HCT116 (cell line): ENCODE measurements around the gene PSRC1. TPM values are rescaled to one million over a fixed set of nuclear protein-coding genes. Genes with fewer than 3 reads are reported as not detected.

Experiments
- ATAC-seq: fragments of 200-7000 bp; cut with Tn5 transposase; 2 replicates; pipeline ENCODE4 v1.9.1; 2020; ENCODE audit warnings: mild to moderate bottlenecking, moderate library complexity
- BruUV-seq: library from RNA; stranded (reverse); fragments of 400-500 nt; replicated peaks from 2 replicates; lab custom pipeline; 2021; lab: Mats Ljungman, UMichigan
- CTCF ChIA-PET: fragments of 300-600 bp; sonication (Branson Sonifier 250); formaldehyde crosslinking; loops from one replicate; lab custom pipeline; 2021; ENCODE audit warnings: antibody characterized with exemption; lab: Charles Lee
- POLR2A ChIA-PET: fragments of 300-600, 350-600 bp; sonication (Branson Sonifier 250); formaldehyde crosslinking; loops from one replicate; lab custom pipeline; 2021; ENCODE audit warnings: antibody characterized with exemption; lab: Charles Lee
- RAD21 ChIA-PET, 2 experiments: fragments of 300-600 bp; sonication (Branson Sonifier 250); formaldehyde crosslinking; loops; one replicate each; lab custom pipeline; 2023; ENCODE audit warnings: low total read pairs in 2 of 2; ENCODE audit not compliant: uncharacterized antibody in 2 of 2, unreplicated experiment in 2 of 2, low non-redundant PET in 1 of 2; lab: Charles Lee
- DNase-seq: peaks from one replicate; pipeline ENCODE4 v3.0.0-alpha.2; 2010; ENCODE audit warnings: low read depth, low spot score
- H2AFZ ChIP-seq: fragments of 200-600 bp; shearing (Covaris generic), sonication (generic); 2 replicates; pipeline ENCODE4 v1.6.1; 2017; ENCODE audit warnings: low read depth, mixed run types, mixed read lengths, antibody characterized with exemption, low read length; ENCODE audit not compliant: poor library complexity, severe bottlenecking
- H3K27ac ChIP-seq: 2 replicates; pipeline ENCODE4 v1.5.1; 2012; ENCODE audit warnings: low read depth, low read length
- H3K27me3 ChIP-seq: fragments of 200-600 bp; sonication (generic); 2 replicates; pipeline ENCODE4 v1.6.1; 2016; ENCODE audit warnings: mixed run types, low read length, mixed read lengths; ENCODE audit not compliant: insufficient read depth
- H3K36me3 ChIP-seq, 2 experiments: fragments of 200-500 bp in 1 of 2; fragments of 200-600 bp in 1 of 2; sonication (Bioruptor generic) in 1 of 2; sonication (generic) in 1 of 2; 2 replicates each; pipeline versions ENCODE4 v1.5.1 to v1.6.1; 2014 to 2016; ENCODE audit warnings: low read length in 2 of 2, inconsistent platforms in 1 of 2, mixed read lengths in 1 of 2, mixed run types in 1 of 2; ENCODE audit not compliant: insufficient read depth in 2 of 2, control insufficient read depth in 1 of 2
- H3K4me1 ChIP-seq, 2 experiments: fragments of 200-600 bp in 1 of 2; sonication (generic) in 1 of 2; 2 replicates each; pipeline versions ENCODE4 v1.5.1 to v1.6.1; 2012 to 2017; ENCODE audit warnings: low read length in 2 of 2, inconsistent platforms in 1 of 2, mild to moderate bottlenecking in 1 of 2, mixed read lengths in 1 of 2, mixed run types in 1 of 2, moderate library complexity in 1 of 2; ENCODE audit not compliant: insufficient read depth in 2 of 2, control insufficient read depth in 1 of 2
- H3K4me2 ChIP-seq: fragments of 200-600 bp; sonication (generic); 2 replicates; pipeline ENCODE4 v1.6.1; 2017; ENCODE audit warnings: mixed run types, low read length, mixed read lengths
- H3K4me3 ChIP-seq, 2 experiments: fragments of 200-600 bp in 1 of 2; sonication (generic) in 1 of 2; replicated peaks in 1 of 2; 2 replicates each; pipeline ENCODE4 v1.5.1; 2011 to 2016; ENCODE audit warnings: low read length in 2 of 2, control low read depth in 1 of 2, low read depth in 1 of 2, mild to moderate bottlenecking in 1 of 2, mixed read lengths in 1 of 2, mixed run types in 1 of 2
- H3K79me2 ChIP-seq: fragments of 200-600 bp; sonication (generic); 2 replicates; pipeline ENCODE4 v1.6.1; 2017; ENCODE audit warnings: mild to moderate bottlenecking, mixed run types, low read length, moderate library complexity, mixed read lengths; ENCODE audit not compliant: insufficient read depth
- H3K9ac ChIP-seq: fragments of 200-600 bp; sonication (generic); 2 replicates; pipeline ENCODE4 v1.6.1; 2016; ENCODE audit warnings: low read length, mixed read lengths
- H3K9me2 ChIP-seq: fragments of 200-600 bp; sonication (generic), shearing (Covaris generic); 2 replicates; pipeline ENCODE4 v1.6.1; 2017; ENCODE audit warnings: mixed run types, mild to moderate bottlenecking, moderate library complexity; ENCODE audit not compliant: insufficient read depth
- H3K9me3 ChIP-seq, 2 experiments: fragments of 200-500 bp in 1 of 2; fragments of 200-600 bp in 1 of 2; sonication (Bioruptor generic) in 1 of 2; sonication (generic) in 1 of 2; 2 replicates each; pipeline ENCODE4 v1.6.1; 2014 to 2017; ENCODE audit warnings: low read length in 2 of 2, mixed read lengths in 2 of 2, inconsistent platforms in 1 of 2, low read depth in 1 of 2, mild to moderate bottlenecking in 1 of 2, mixed run types in 1 of 2, moderate library complexity in 1 of 2; ENCODE audit not compliant: control insufficient read depth in 1 of 2, insufficient read depth in 1 of 2
- H4K20me1 ChIP-seq: fragments of 200-600 bp; sonication (generic), shearing (Covaris generic); 2 replicates; pipeline ENCODE4 v1.6.1; 2017; ENCODE audit warnings: mixed run types, mild to moderate bottlenecking, moderate library complexity; ENCODE audit not compliant: insufficient read depth
- CBX3 ChIP-seq: IDR thresholded peaks from 2 replicates; pipeline ENCODE4 v1.6.1; 2012; ENCODE audit warnings: low read depth
- EGR1 ChIP-seq: IDR thresholded peaks from 2 replicates; pipeline ENCODE4 v1.6.1; 2012; ENCODE audit warnings: low read depth
- ELF1 ChIP-seq: IDR thresholded peaks from 2 replicates; pipeline ENCODE4 v1.6.1; 2012; ENCODE audit warnings: low read depth, borderline replicate concordance
- FOSL1 ChIP-seq: IDR thresholded peaks from 2 replicates; pipeline ENCODE4 v1.6.1; 2012; ENCODE audit warnings: low read depth
- RAD21 ChIP-seq: IDR thresholded peaks from 2 replicates; pipeline ENCODE4 v1.6.1; 2012; ENCODE audit warnings: low read depth, mild to moderate bottlenecking
- ZNF274 ChIP-seq: fragments of 200-500 bp; sonication (Bioruptor generic); IDR thresholded peaks from 2 replicates; pipeline ENCODE4 v1.6.1; 2014; ENCODE audit warnings: mild to moderate bottlenecking, low read depth, low read length, inconsistent platforms
- intact Hi-C: fragments of 100-400 bp; cut with micrococcal nuclease; formaldehyde crosslinking; loops from 2 replicates; pipeline ENCODE4 v1.10.0; 2022
- total RNA-seq: library from RNA; stranded (reverse); gene quantifications from one replicate; pipeline ENCODE4 v1.2.1, GENCODE V29; 2021; ENCODE audit not compliant: unreplicated experiment
- TF ChIP-seq, protein P1 (sequence below): IDR thresholded peaks from 2 replicates; pipeline ENCODE4 v1.6.1; 2012; ENCODE audit warnings: low read depth
- TF ChIP-seq, protein P2 (sequence below): IDR thresholded peaks from 2 replicates; pipeline ENCODE4 v1.6.1; 2011; ENCODE audit warnings: mild to moderate bottlenecking, low read length, moderate library complexity; ENCODE audit not compliant: insufficient replicate concordance; ENCODE audit errors: extremely low read depth

Gene PSRC1
- total RNA-seq, 1 experiment from 2014 or later = 44.8 TPM

DNA sequence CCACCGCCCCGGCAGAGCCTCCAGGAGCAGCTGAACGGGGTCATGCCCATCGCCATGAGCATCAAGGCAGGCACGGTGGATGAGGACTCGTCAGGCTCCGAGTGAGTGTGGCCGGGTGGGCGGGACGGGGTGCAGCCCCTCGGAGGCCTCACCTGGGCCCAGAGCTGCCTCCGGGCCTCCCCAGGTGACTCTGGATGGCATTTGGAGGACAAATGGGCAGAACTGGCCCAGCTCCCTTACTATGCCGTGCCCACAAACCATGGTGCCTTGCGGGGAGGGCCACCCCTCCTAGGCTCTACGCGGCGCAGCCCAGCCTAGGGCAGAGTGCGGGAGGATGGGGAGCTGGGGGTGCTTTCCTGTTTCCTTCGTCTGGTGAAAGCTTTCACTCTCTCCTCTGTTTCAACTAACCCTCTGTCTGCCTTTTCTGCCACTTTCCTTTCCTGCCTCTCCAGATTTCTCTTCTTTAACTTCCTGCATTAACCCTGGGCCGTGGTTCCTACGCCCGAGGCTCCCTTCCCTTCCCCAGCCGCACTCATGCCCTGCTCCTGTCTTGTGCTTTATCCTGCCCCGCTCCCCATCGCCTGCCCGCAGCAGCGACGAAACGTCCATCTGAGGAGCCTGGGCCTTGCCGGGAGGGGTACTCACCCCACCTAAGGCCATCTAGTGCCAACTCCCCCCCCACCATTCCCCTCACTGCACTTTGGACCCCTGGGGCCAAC is 9.2 kb downstream of the PSRC1 start:
- H3K9me3 ChIP-seq = no peaks in the 10 kb centered on the region
- H3K9me2 ChIP-seq = no peaks in the 10 kb centered on the region
- intact Hi-C loops = no loop called here
- TF ChIP-seq EGR1 (no peak), FOSL1 (no peak), ELF1 (no peak), CBX3 (no peak), RAD21 (no peak), ZNF274 (no peak)
- TF ChIP-seq, protein P1, sequence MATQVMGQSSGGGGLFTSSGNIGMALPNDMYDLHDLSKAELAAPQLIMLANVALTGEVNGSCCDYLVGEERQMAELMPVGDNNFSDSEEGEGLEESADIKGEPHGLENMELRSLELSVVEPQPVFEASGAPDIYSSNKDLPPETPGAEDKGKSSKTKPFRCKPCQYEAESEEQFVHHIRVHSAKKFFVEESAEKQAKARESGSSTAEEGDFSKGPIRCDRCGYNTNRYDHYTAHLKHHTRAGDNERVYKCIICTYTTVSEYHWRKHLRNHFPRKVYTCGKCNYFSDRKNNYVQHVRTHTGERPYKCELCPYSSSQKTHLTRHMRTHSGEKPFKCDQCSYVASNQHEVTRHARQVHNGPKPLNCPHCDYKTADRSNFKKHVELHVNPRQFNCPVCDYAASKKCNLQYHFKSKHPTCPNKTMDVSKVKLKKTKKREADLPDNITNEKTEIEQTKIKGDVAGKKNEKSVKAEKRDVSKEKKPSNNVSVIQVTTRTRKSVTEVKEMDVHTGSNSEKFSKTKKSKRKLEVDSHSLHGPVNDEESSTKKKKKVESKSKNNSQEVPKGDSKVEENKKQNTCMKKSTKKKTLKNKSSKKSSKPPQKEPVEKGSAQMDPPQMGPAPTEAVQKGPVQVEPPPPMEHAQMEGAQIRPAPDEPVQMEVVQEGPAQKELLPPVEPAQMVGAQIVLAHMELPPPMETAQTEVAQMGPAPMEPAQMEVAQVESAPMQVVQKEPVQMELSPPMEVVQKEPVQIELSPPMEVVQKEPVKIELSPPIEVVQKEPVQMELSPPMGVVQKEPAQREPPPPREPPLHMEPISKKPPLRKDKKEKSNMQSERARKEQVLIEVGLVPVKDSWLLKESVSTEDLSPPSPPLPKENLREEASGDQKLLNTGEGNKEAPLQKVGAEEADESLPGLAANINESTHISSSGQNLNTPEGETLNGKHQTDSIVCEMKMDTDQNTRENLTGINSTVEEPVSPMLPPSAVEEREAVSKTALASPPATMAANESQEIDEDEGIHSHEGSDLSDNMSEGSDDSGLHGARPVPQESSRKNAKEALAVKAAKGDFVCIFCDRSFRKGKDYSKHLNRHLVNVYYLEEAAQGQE = no peak
- TF ChIP-seq, protein P2, sequence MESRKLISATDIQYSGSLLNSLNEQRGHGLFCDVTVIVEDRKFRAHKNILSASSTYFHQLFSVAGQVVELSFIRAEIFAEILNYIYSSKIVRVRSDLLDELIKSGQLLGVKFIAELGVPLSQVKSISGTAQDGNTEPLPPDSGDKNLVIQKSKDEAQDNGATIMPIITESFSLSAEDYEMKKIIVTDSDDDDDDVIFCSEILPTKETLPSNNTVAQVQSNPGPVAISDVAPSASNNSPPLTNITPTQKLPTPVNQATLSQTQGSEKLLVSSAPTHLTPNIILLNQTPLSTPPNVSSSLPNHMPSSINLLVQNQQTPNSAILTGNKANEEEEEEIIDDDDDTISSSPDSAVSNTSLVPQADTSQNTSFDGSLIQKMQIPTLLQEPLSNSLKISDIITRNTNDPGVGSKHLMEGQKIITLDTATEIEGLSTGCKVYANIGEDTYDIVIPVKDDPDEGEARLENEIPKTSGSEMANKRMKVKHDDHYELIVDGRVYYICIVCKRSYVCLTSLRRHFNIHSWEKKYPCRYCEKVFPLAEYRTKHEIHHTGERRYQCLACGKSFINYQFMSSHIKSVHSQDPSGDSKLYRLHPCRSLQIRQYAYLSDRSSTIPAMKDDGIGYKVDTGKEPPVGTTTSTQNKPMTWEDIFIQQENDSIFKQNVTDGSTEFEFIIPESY = no peak
- peak overlapping the region; percentile 43; the same call in 1 of the 2 replicates for H3K27ac ChIP-seq
- no TSS peak for BruUV-seq
- DNase-seq = no peak
- ChIA-PET POLR2A (no interaction called here), RAD21 (no interaction called here), CTCF (no interaction called here)
- H3K27me3 ChIP-seq = no peaks in the 10 kb centered on the region
- H4K20me1 ChIP-seq = no peaks in the 10 kb centered on the region
- H3K4me3 ChIP-seq = no peak overlapping the region
- peak overlapping the region; percentile 48 for H3K4me2 ChIP-seq
- no peak overlapping the region for H3K9ac ChIP-seq
- no peaks in the 10 kb centered on the region for H3K79me2 ChIP-seq
- no peak for ATAC-seq
- H2AFZ ChIP-seq = no peak overlapping the region
- H3K36me3 ChIP-seq = peaks cover 0 to 2% of the 10 kb centered on the region in 2 experiments; a peak in 1 of 4 replicates
- H3K4me1 ChIP-seq = peaks cover 35 to 47% of the 10 kb centered on the region in 2 experiments
